A673 (cell line): ENCODE data around the gene ZBTB16.

Source experiments
- CTCF ChIP-seq: fragments of 300-800, 200-600 bp; sonication (generic); conservative IDR thresholded peaks from 2 replicates; pipeline ENCODE4 v1.5.1; 2017; ENCODE audit warnings: low read depth, mild to moderate bottlenecking, antibody characterized with exemption, low read length, moderate library complexity, mixed read lengths
- EZH2 ChIP-seq: fragments of 200-600 bp; sonication (generic); IDR thresholded peaks from 2 replicates; pipeline ENCODE4 v1.6.1; 2017; ENCODE audit warnings: borderline replicate concordance, low read depth, mild to moderate bottlenecking, mixed read lengths, antibody characterized with exemption, low read length; ENCODE audit not compliant: poor library complexity, severe bottlenecking

DNA sequence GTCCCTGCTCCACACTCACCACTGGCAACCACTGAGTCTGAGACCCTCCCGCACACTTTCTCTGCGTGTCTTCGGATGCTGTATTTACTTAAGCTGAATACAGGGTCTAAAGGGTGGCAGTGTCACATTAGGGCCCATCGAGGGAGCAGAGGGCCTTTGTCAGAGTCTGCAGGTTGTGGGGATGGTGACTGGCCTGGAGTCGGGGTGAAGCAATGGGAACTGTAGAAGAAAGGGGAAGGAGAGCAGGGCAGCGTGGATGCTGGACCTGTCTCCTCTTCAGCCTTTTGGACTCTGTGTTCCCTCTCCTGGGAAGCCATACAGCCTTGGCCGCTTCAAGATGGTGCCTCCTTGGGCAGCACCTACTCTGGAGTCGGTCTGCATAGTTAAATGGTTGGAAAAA lies 61.1 kb downstream of the ZBTB16 start:
- no peak for TF ChIP-seq CTCF
- TF ChIP-seq EZH2, result no peak
